Measurements from ENCODE around the gene APBA2. TPM values are rescaled to one million over a fixed set of nuclear protein-coding genes. Genes with fewer than 3 reads are reported as not detected.
A peak's percentile ranks its signal among the peaks of the same experiment; 100 is the strongest.

The APBA2 gene
- total RNA-seq, 2 donors from 2014 or later = 2.3 to 3.8 TPM

GRCh38 chr15:28899061-28899738, 13.4 kb downstream of the APBA2 start:
- Mint-ChIP-seq H3K27me3 (no peaks in the 10 kb centered on the region), H3K9me3 (no peaks in the 10 kb centered on the region), H3K27ac (no peak overlapping the region), H3K36me3 (ENCODE audit: low read depth) (no peaks in the 10 kb centered on the region), H3K4me1 (no peaks in the 10 kb centered on the region), H3K4me3 (no peak overlapping the region)
- ATAC-seq (replicated peaks) = no peak

DNA sequence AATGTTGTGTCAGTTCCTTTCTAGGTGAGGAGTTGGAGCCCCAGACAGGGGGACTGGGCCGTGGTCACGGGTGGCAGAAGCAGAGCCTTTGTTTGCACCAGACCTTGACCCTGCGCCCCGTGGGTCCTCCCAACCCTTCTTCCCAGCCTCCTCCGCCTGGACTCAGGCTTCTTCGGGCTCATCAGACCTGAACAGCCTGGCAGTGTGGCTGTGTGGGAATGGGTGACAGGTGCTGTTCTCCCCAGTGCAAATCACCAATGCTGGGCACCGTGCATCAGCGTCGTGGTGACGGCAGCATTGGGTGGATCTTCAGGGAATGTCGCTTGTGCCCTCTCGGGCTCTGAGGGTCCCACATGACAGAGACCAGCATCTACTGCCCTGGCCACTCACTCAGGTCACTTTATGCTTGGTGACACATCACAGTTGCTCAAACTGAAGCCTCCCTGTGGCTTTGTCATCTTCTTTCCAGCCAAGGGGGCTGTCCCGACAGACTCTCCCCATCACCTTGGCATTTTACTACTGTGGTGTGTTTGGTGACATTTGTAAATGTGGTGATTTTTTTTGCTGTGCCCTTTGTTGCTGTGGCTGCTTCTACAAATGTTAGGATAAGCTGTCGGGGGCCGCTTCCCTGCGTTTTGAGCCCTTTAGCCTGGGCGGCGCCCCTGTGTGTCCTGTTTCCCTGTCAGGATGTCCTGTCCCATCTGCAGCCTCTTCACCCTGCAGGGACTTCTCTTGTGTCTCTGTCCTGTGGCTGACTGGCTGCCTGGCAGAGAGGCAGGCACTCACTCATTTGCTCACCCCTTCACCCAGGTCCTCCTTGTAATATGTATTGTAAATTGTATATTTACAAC, 14.5 kb downstream of the APBA2 start:
- Mint-ChIP-seq H3K36me3 (ENCODE audit: low read depth) (no peaks in the 10 kb centered on the region), H3K27ac (no peak overlapping the region), H3K4me3 (no peak overlapping the region), H3K9me3 (no peaks in the 10 kb centered on the region), H3K27me3 (no peaks in the 10 kb centered on the region), H3K4me1 (no peaks in the 10 kb centered on the region)
- peak; percentile 58 for ATAC-seq (replicated peaks)

GRCh38 chr15:28900892-28901586, 15.3 kb downstream of the APBA2 start:
- no peaks in the 10 kb centered on the region for H3K27me3 Mint-ChIP-seq
- H3K36me3 Mint-ChIP-seq (ENCODE audit: low read depth) = no peaks in the 10 kb centered on the region
- no peak for ATAC-seq (replicated peaks)
- H3K9me3 Mint-ChIP-seq = no peaks in the 10 kb centered on the region
- H3K27ac Mint-ChIP-seq = no peak overlapping the region
- no peak overlapping the region for H3K4me3 Mint-ChIP-seq
- no peaks in the 10 kb centered on the region for H3K4me1 Mint-ChIP-seq

GRCh38 chr15:28901587-28901980, 15.8 kb downstream of the APBA2 start:
- Mint-ChIP-seq H3K27me3 (no peaks in the 10 kb centered on the region), H3K36me3 (ENCODE audit: low read depth) (no peaks in the 10 kb centered on the region), H3K9me3 (no peaks in the 10 kb centered on the region), H3K27ac (no peak overlapping the region), H3K4me3 (no peak overlapping the region), H3K4me1 (no peaks in the 10 kb centered on the region)
- ATAC-seq (replicated peaks) = no peak

- ATAC-seq (replicated peaks) = no peak
- Mint-ChIP-seq H3K36me3 (ENCODE audit: low read depth) (no peaks in the 10 kb centered on the region), H3K9me3 (no peaks in the 10 kb centered on the region), H3K4me1 (no peaks in the 10 kb centered on the region), H3K4me3 (no peak overlapping the region), H3K27ac (no peak overlapping the region), H3K27me3 (no peaks in the 10 kb centered on the region)
Observed at GRCh38 chr15:28901987-28902745, 16.4 kb downstream of the APBA2 start.

DNA sequence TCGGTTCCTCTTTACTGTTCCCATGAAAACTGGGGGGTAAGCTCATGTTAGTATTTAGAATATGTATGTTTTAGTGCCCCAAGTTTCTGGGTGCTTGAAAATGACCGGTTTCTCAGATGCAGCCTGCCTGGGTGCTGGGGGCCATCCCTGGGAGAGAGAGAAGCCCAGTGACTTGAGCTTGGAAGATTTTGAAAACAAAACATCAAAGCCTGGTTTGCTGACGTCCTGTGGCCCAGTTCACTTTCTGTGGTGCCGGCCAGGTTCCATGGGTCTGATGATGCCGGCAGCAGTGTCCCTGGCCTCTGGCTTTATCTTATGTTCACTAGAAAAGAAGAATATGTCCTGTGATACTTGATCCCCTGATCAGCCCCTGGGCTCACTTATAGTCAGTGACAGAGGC, 17.1 kb downstream of the APBA2 start:
- Mint-ChIP-seq H3K36me3 (ENCODE audit: low read depth) (no peaks in the 10 kb centered on the region), H3K9me3 (no peaks in the 10 kb centered on the region), H3K4me3 (no peak overlapping the region), H3K27ac (no peak overlapping the region), H3K4me1 (no peaks in the 10 kb centered on the region), H3K27me3 (no peaks in the 10 kb centered on the region)
- ATAC-seq (replicated peaks) = no peak

DNA sequence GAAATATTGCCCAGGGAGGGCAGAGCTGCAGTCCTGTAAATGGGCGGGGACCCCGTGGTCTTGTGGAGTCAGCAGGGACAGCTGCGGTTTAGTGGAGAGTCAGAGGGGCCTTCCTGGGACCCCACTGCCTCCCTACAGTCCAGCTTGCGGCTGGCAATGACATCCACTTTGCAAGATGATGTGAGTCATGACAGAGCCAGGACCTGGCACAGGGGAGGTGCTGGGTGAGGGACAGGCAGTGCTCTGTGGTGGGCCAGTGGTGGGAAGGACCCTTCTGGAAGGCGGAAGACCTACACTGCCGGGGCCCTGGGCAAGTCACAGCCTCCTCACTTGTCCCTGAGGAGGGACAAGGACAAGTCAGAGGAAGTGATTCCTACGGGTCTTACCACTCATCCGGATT, 17.8 kb downstream of the APBA2 start:
- no peak for ATAC-seq (replicated peaks)
- Mint-ChIP-seq H3K36me3 (ENCODE audit: low read depth) (no peaks in the 10 kb centered on the region), H3K4me3 (no peak overlapping the region), H3K27ac (no peak overlapping the region), H3K27me3 (no peaks in the 10 kb centered on the region), H3K9me3 (no peaks in the 10 kb centered on the region), H3K4me1 (no peaks in the 10 kb centered on the region)

- no peaks in the 10 kb centered on the region for H3K27me3 Mint-ChIP-seq
- no peak overlapping the region for H3K27ac Mint-ChIP-seq
- ATAC-seq (replicated peaks) = no peak
- H3K4me3 Mint-ChIP-seq = no peak overlapping the region
- H3K4me1 Mint-ChIP-seq = no peaks in the 10 kb centered on the region
- H3K36me3 Mint-ChIP-seq (ENCODE audit: low read depth) = no peaks in the 10 kb centered on the region
- H3K9me3 Mint-ChIP-seq = no peaks in the 10 kb centered on the region
Observed at GRCh38 chr15:28904003-28904402, 18.2 kb downstream of the APBA2 start.

DNA sequence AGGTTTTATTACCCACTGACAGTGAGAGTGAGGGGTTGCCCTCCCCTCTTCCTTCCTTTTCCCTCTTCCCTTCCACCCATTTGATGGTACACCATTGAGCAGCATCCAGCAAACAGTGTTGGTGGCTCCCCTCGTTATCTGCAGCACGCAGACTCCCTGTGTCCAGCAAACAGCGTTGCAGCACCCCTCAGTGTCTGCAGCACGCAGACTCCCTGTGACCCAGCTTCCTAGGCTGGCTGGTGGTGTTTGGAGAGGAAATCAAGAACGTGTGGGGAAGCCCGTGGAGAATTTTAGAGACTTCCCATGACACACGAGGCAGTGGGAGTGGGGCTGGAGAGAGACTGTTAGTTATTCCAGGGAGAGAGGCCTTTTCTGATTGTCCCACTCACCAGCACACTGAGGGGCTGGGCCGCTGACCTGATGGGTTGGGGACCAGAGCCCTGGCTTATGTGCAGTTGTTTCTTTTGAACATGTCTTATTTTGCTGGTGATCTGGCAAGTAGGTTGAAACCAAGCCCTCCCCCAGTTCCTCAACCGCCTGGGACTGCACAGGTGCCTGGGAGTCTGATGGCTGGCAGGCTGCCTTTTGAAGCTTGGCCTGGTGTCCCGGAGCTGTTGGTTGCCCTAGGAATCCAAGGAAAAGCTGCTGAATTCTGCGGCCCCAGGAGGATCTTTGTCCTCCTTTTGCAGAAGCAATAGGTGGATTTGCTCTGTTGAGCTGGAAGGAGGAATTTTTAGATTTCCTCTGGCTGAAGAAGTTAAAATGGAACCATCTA, 19.0 kb downstream of the APBA2 start:
- Mint-ChIP-seq H3K9me3 (no peaks in the 10 kb centered on the region), H3K4me1 (no peaks in the 10 kb centered on the region), H3K27me3 (no peaks in the 10 kb centered on the region), H3K36me3 (ENCODE audit: low read depth) (no peaks in the 10 kb centered on the region), H3K4me3 (no peak overlapping the region), H3K27ac (no peak overlapping the region)
- no peak for ATAC-seq (replicated peaks)

DNA sequence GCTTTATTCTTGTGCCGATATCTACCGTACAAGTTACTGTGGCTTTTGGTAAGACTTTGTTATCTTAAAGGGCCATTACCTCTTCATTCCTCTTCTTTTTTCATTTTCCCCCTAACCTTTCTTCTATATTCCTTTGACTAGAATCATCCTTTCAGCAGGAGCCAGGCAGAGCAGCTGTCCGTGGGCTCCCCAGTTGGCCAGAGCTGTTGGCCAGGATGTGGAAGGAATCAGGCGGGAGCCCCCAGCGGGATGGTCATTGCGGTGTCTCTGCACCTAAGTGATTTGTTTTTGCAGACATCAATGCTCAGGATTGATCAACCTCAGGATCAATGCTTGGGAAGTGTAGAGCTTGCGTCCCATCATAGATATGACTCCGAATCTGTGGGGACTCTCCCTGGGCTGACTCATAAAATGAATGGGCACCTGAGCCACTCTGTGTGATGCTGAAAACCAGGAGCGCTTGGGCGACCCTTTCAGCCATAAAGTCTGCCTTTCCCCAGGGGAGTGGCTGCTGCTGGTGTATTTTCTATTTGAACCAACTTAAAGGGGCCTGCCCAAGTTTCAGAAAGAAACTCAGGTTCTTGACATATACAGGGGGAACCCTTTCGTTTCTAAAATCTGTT, 21.7 kb downstream of the APBA2 start:
- no peak overlapping the region for H3K27ac Mint-ChIP-seq
- ATAC-seq (replicated peaks) = no peak
- no peaks in the 10 kb centered on the region for H3K36me3 Mint-ChIP-seq (ENCODE audit: low read depth)
- H3K9me3 Mint-ChIP-seq = no peaks in the 10 kb centered on the region
- no peaks in the 10 kb centered on the region for H3K27me3 Mint-ChIP-seq
- no peaks in the 10 kb centered on the region for H3K4me1 Mint-ChIP-seq
- H3K4me3 Mint-ChIP-seq = no peak overlapping the region

- H3K9me3 Mint-ChIP-seq = no peaks in the 10 kb centered on the region
- H3K27me3 Mint-ChIP-seq = no peaks in the 10 kb centered on the region
- H3K4me1 Mint-ChIP-seq = no peaks in the 10 kb centered on the region
- no peak for ATAC-seq (replicated peaks)
- no peak overlapping the region for H3K4me3 Mint-ChIP-seq
- no peak overlapping the region for H3K27ac Mint-ChIP-seq
- no peaks in the 10 kb centered on the region for H3K36me3 Mint-ChIP-seq (ENCODE audit: low read depth)
Observed at GRCh38 chr15:28909958-28910500, 24.3 kb downstream of the APBA2 start.

GRCh38 chr15:28911310-28911931, 25.6 kb downstream of the APBA2 start:
- no peak for ATAC-seq (replicated peaks)
- Mint-ChIP-seq H3K27ac (no peak overlapping the region), H3K4me1 (no peaks in the 10 kb centered on the region), H3K27me3 (no peaks in the 10 kb centered on the region), H3K36me3 (ENCODE audit: low read depth) (no peaks in the 10 kb centered on the region), H3K9me3 (no peaks in the 10 kb centered on the region), H3K4me3 (no peak overlapping the region)

- no peak overlapping the region for H3K4me3 Mint-ChIP-seq
- H3K27ac Mint-ChIP-seq = no peak overlapping the region
- H3K4me1 Mint-ChIP-seq = no peaks in the 10 kb centered on the region
- no peaks in the 10 kb centered on the region for H3K9me3 Mint-ChIP-seq
- no peaks in the 10 kb centered on the region for H3K36me3 Mint-ChIP-seq (ENCODE audit: low read depth)
- H3K27me3 Mint-ChIP-seq = no peaks in the 10 kb centered on the region
- no peak for ATAC-seq (replicated peaks)
Observed at GRCh38 chr15:28912422-28912821, 26.6 kb downstream of the APBA2 start.
